ENCODE results near the gene SH3GL1. TPM values are rescaled to one million over a fixed set of nuclear protein-coding genes. Genes with fewer than 3 reads are reported as not detected.
"Not testable (repeated sequence)": the region's sequence is repeated elsewhere in the genome, so short reads cannot be mapped to it uniquely, and the experiment has no call there.

The SH3GL1 gene
- total and polyA plus RNA-seq, 12 donors: 20.9 to 112 (median 87.4) TPM

- H3K27me3 ChIP-seq: no peaks in the 10 kb centered on the region
Observed at GRCh38 chr19:4354282-4354681, 46.1 kb downstream of the SH3GL1 start.

GRCh38 chr19:4352701-4353121, 47.6 kb downstream of the SH3GL1 start:
- no peaks in the 10 kb centered on the region for H3K36me3 ChIP-seq (replicated peaks in 1 of 2)
- TF ChIP-seq CTCF (IDR thresholded peaks at IDR 0.05) (peak; percentile 39 to 86 (median 76)), POLR2A (IDR thresholded peaks at IDR 0.05) (no peak)
- no peak overlapping the region for H3K27ac ChIP-seq
- WGBS, 4 donors: 23 to 35% (median 27%) methylated on average over 8 to 9 of the region's 9 CpGs
- H3K4me3 ChIP-seq: no peak overlapping the region
- intact Hi-C loops (cut with DNase I): loop anchor here (5.0 kb wide), 1 partner anchor 85 kb away; no protein-coding TSS in a partner anchor
- DNase-seq: peak in 5 of 7 donors; percentile 36 to 68 (median 59)
- H3K9me3 ChIP-seq (replicated peaks in 1 of 3): no peaks in the 10 kb centered on the region
- H3K4me1 ChIP-seq (replicated peaks in 1 of 2): no peaks in the 10 kb centered on the region
- no peaks in the 10 kb centered on the region for H3K27me3 ChIP-seq

More at GRCh38 chr19:4354282-4354681, 46.1 kb downstream of the SH3GL1 start:
- Histone ChIP-seq H3K4me1 (replicated peaks in 1 of 2) (no peaks in the 10 kb centered on the region), H3K9me3 (replicated peaks in 1 of 3) (no peaks in the 10 kb centered on the region), H3K4me3 (no peak overlapping the region), H3K36me3 (replicated peaks in 1 of 2) (peaks cover 0 to 9% of the 10 kb centered on the region in 2 donors), H3K27ac (no peak overlapping the region)
- DNase-seq: no peak
- WGBS, 4 donors: 83 to 93% (median 88%) methylated on average over 10 to 12 of the region's 12 CpGs
- intact Hi-C loops (cut with DNase I): loop anchor here (5.0 kb wide), 1 partner anchor 87 kb away; no protein-coding TSS in a partner anchor
- TF ChIP-seq POLR2A (IDR thresholded peaks at IDR 0.05) (no peak), CTCF (IDR thresholded peaks at IDR 0.05) (no peak)

GRCh38 chr19:4350726-4351125, 49.6 kb downstream of the SH3GL1 start:
- Histone ChIP-seq H3K9me3 (replicated peaks in 1 of 3) (no peaks in the 10 kb centered on the region), H3K4me1 (replicated peaks in 1 of 2) (no peaks in the 10 kb centered on the region), H3K36me3 (replicated peaks in 1 of 2) (peaks cover 0 to 8% of the 10 kb centered on the region in 2 donors), H3K27me3 (no peaks in the 10 kb centered on the region), H3K27ac (no peak overlapping the region), H3K4me3 (no peak overlapping the region)
- no peak for DNase-seq
- 93 to 95% (median 94%) methylated on average over 9 of the region's 9 CpGs for WGBS, 4 donors
- intact Hi-C loops (cut with DNase I): loop anchor here (5.0 kb wide), 1 partner anchor 83 kb away; no protein-coding TSS in a partner anchor
- TF ChIP-seq CTCF (IDR thresholded peaks at IDR 0.05) (no peak), POLR2A (IDR thresholded peaks at IDR 0.05) (no peak)

- peaks cover 0 to 9% of the 10 kb centered on the region in 2 donors for H3K36me3 ChIP-seq (replicated peaks in 1 of 2)
- peaks cover 0 to 4% of the 10 kb centered on the region in 2 donors for H3K4me1 ChIP-seq (replicated peaks in 1 of 2)
- H3K9me3 ChIP-seq (replicated peaks in 1 of 3): no peaks in the 10 kb centered on the region
- H3K27ac ChIP-seq: no peak overlapping the region
- no peak for TF ChIP-seq CTCF (IDR thresholded peaks at IDR 0.05)
- TF ChIP-seq POLR2A (IDR thresholded peaks at IDR 0.05): no peak
- H3K27me3 ChIP-seq: no peaks in the 10 kb centered on the region
- no peak for DNase-seq
- H3K4me3 ChIP-seq: no peak overlapping the region
- intact Hi-C loops (cut with DNase I): loop anchor here (5.0 kb wide), 1 partner anchor 83 kb away; no protein-coding TSS in a partner anchor
- 81 to 87% (median 84%) methylated on average over 8 of the region's 8 CpGs for WGBS, 4 donors
Observed at GRCh38 chr19:4350111-4350510, 50.2 kb downstream of the SH3GL1 start.

- intact Hi-C loops (cut with DNase I): loop anchor here in 1 of 2 donors (10.0 kb wide), 1 partner anchor 46 kb away; no protein-coding TSS in a partner anchor
- H3K9me3 ChIP-seq (replicated peaks in 1 of 3); DNase-seq; H3K4me3 ChIP-seq; H3K4me1 ChIP-seq (replicated peaks in 1 of 2); H3K36me3 ChIP-seq (replicated peaks in 1 of 2); H3K27me3 ChIP-seq; H3K27ac ChIP-seq: not testable (repeated sequence)
- WGBS, 4 donors: 93 to 96% (median 94%) methylated on average over 16 of the region's 16 CpGs
Observed at GRCh38 chr19:4349225-4349624, 51.1 kb downstream of the SH3GL1 start.
